Measurements from ENCODE around the gene ZNF311.

DNA sequence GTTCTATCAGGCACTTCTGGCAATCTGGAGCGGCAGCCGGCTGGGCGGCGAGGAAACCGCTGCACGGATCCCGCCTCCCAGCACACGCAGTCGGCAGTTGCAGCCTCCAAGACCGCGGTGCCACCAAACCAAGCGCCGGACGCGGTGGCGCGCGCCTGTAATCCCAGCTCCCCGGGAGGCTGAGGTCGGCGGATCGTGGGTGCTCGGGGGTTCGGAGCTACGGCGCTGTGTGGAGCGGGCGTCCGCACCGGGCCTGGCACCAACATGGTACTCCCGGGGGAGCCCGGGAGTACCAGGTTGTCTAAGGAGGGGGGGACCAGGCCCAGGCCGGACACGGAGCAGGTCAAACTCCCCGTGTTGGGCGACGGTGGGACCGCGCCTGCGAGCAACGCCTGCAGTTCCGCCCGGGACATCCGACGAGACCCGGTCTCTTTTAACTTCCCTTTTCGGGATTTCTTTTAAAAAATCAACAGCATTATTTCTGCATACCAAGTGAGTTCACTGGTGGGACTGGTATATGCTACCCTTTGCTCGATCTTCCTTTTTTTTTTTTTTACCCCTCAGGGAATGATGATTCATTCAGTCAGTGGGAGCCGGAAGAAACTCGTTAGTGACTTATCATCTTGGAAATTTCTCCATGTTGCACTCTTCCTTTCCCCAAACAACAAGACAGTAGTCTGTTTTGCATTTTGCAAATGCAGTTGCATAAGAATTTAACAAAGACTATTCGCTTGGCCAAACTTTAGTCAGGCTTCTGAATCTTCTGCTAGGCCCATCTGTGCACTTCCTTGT, 27.6 kb downstream of the ZNF311 start:
- TF ChIP-seq CTCF (IDR thresholded peaks at IDR 0.05) (no peak), POLR2A (IDR thresholded peaks at IDR 0.05) (no peak)
